Effector CD4-positive, alpha-beta T cell (primary cell): Measurements from ENCODE around the gene TRPM2.

Experiments
- DNase-seq: peaks from one replicate; pipeline ENCODE4 v3.0.0-alpha.2; 2020

The TRPM2 gene

DNA sequence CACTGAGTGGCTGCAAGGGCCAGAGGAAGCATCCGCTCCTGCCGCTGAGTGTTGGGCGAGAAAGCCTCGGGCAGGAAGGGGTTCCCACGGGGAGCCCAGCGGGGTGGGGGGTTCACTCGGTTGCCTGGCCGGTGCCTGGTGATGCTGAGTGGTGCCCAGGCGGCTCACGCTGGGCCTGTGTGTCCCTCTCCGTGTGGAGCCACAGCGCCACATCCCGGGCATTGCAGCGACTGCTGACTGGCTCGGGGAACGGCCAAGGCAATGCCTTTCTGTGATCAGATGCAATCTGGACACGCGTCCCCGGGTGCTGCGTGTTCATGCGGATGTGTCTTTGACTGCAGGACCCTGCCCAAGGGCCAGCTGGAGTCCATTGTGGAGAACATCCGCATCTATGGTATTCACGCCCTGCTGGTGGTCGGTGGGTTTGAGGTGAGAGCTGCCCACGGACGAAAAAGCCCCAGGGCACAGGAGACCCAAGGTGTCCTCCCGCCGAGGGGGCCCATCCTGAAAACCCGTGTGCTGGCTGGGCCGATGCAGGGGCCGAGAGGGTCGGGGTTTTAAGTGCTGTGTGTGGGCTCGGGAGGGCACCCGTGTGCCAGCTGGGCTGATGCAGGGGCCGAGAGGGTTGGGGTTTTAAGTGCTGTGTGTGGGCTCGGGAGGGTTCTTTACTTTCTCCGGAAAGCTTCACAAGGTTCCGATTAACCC is 30.6 kb upstream of the TRPM2 start:
- no peak for DNase-seq

DNA sequence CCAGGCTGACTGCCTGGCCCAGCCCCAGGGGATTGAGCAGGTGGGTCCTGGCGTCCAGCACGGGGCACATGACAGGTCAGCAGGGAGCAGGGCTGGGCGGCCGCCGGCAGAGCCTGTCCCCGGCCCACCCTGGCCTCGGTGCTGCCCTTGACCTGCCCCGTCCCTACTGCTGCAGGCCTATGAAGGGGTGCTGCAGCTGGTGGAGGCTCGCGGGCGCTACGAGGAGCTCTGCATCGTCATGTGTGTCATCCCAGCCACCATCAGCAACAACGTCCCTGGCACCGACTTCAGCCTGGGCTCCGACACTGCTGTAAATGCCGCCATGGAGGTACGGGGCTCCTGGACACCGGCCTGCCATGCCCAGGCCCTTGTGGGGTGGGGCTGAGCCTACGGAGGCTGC is 29.8 kb upstream of the TRPM2 start:
- no peak for DNase-seq

GRCh38 chr21:44324106-44324853 is 29.1 kb upstream of the TRPM2 start:
- DNase-seq: no peak

GRCh38 chr21:44324854-44325107 is 28.6 kb upstream of the TRPM2 start:
- no peak for DNase-seq

DNA sequence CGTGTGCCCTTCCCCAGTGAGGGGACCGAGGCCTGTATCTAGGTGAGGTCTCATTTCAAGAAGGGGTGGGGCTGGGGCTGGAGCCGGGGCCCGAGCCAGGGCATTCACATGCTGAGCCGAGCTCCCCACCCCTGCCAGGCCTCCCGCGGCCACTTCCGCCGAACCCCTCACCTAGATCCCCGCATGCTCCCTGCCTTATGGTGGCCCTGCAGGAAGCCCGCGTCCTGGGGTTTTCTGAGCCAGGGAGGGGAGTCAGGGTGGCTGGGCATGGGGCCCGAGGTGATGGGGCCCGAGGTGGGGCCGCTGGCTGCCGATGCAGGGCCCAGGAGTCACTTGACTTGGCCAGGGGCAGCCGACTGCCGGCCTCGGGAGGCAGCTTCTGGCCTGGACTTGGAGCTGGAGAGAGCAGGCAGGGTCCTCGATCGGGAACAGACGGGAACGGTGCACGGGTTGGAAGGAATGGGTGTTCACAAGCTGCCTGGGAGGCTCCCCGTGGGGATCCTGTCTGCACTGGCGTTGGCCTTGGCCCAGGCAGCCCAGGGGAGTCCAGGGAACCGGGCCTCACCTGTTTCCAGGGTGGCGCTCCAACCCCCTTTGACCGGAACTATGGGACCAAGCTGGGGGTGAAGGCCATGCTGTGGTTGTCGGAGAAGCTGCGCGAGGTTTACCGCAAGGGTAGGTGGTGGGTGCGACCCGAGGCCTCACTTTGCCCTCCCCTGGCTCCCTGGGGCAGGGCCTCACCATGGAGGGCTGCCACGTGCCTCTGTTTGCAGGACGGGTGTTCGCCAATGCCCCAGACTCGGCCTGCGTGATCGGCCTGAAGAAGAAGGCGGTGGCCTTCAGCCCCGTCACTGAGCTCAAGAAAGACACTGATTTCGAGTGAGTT is 27.8 kb upstream of the TRPM2 start:
- no peak for DNase-seq

- no peak for DNase-seq
Observed at GRCh38 chr21:44326272-44326647, 27.2 kb upstream of the TRPM2 start.

- DNase-seq: no peak
Observed at GRCh38 chr21:44326716-44327602, 26.5 kb upstream of the TRPM2 start.

DNA sequence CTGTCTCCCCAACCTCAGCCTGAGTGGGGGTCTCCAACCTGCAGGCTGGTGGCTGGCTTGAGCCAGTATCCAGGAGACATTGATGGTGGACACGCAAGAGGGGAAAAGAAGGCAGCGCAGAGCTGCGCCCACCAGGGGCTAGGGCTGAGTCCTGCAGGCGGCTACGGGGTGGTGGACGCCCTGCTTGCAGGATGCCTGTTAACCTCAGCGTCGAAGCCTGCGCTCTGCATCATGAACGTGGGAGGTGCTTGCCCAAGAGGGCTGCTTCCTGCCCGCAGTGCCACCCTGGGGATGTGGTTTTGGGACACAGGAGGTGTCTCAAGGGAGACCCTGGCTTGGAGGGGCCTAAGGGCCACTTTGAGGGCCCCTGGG is 25.8 kb upstream of the TRPM2 start:
- DNase-seq: no peak

GRCh38 chr21:44328242-44328895 is 25.1 kb upstream of the TRPM2 start:
- DNase-seq: no peak

- no peak for DNase-seq
Observed at GRCh38 chr21:44329086-44329889, 24.1 kb upstream of the TRPM2 start.

DNA sequence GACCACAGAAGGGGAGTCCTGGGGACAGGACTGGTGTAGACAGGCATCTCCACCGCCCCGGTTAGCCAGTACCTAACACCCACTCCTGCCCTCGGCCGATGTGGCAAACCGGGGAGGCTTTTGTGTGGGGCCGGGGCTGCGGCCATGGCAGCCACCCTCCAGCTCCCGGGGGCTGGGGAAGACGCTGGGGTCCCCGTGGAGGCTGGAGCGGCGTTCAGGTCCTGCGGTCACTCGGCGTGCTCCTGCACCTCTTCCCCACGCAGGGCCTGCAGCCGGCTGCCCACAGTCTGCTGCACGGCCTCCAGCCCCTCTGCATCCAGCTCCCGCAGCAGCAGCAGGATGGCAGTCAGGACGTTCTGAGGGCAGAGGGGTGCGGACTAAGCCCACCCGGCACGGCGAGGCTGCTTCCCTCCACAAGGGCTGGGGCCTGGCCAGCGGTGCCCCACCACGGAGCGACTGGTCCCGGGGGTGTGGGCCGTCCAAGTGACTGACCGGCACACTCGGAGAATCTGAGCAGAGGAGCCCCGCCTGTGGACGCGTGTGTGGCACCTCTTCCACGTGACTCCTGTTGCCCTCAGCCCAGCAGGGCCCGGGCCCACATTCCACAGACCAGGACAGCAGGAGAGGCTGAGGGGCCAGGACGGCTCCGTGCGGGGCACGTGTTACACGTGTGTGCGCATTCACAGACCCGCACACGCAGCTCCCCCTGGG is 23.3 kb upstream of the TRPM2 start:
- no peak for DNase-seq

DNA sequence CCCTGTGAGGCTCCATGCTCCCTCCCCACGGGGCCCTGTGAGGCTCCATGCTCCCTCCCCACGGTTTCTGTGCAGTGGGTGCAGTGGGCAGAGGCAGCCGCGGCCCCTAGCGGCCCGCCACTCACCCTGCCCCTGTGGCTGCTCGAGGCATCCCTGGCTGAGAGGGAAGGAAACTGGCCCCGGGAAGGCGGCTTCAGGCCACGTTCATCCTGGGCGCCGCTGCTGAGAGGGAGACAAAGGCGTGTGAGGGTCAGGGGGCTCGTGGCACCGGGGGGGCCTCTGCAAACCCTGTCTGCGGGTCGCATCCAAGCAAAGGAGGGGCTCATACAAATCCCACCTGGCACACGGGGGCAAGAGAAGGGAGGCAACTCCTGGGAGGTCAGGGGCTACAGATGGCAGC is 22.7 kb upstream of the TRPM2 start:
- DNase-seq: no peak

- DNase-seq: no peak
Observed at GRCh38 chr21:44331209-44331608, 22.2 kb upstream of the TRPM2 start.

- no peak for DNase-seq
Observed at GRCh38 chr21:44331650-44332307, 21.6 kb upstream of the TRPM2 start.

GRCh38 chr21:44332383-44332782 is 21.0 kb upstream of the TRPM2 start:
- no peak for DNase-seq

DNA sequence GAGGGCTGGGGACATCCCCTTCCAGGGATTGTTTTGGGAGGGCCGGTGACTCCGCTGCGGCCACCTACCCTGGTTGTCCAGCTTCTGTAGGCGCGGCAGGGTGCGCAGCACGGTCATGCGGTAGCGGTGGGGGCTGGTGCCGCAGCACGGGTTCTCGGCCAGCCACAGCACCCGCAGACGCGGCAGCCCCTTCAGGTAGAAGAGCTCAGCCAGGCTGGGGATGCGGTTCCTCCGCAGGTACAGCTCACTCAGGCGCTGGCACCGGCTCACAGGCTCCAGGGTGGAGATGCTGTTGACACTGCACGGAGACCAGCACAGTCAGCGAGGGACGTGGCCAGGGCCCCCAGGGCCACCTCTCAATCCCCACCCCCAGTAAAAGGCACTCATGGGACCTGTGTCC is 20.5 kb upstream of the TRPM2 start:
- DNase-seq: no peak

- DNase-seq: no peak
Observed at GRCh38 chr21:44333509-44334328, 19.7 kb upstream of the TRPM2 start.

GRCh38 chr21:44334329-44335030 is 18.9 kb upstream of the TRPM2 start:
- DNase-seq: no peak
